Suppressor macrophage (primary cell): ENCODE data around the gene PPIP5K1.

Source experiments
- DNase-seq, 4 experiments: peaks; one replicate each; pipeline ENCODE4 v3.0.0-alpha.2; 2020 to 2022

The PPIP5K1 gene

GRCh38 chr15:43517354-43518196 lies 72.4 kb downstream of the PPIP5K1 start, which contains the start of gene MAP1A:
Gene MAP1A (plus strand): TSS chr15:43517608. CDS start chr15:43521474, 3,866 bp downstream.
- DNase-seq, result peak in 1 of 4 experiments; percentile 44

- no peak for DNase-seq
Measured at GRCh38 chr15:43516801-43517353, 73.1 kb downstream of the PPIP5K1 start.

- DNase-seq, result no peak
Measured at GRCh38 chr15:43516185-43516584, 73.8 kb downstream of the PPIP5K1 start.

- no peak for DNase-seq
Measured at GRCh38 chr15:43515741-43516140, 74.3 kb downstream of the PPIP5K1 start.

GRCh38 chr15:43514241-43515057 lies 75.6 kb downstream of the PPIP5K1 start:
- DNase-seq, result no peak

GRCh38 chr15:43513550-43513949 lies 76.5 kb downstream of the PPIP5K1 start:
- DNase-seq, result no peak

GRCh38 chr15:43511012-43511885 lies 78.8 kb downstream of the PPIP5K1 start:
- no peak for DNase-seq

GRCh38 chr15:43510200-43511011 lies 79.6 kb downstream of the PPIP5K1 start:
- DNase-seq, result peak; percentile 98 to 99 (median 99)

- no peak for DNase-seq
Measured at GRCh38 chr15:43509660-43510199, 80.3 kb downstream of the PPIP5K1 start.

- DNase-seq, result peak in 3 of 4 experiments; percentile 31 to 54 (median 34)
Measured at GRCh38 chr15:43508991-43509659, 80.9 kb downstream of the PPIP5K1 start.

- DNase-seq, result no peak
Measured at GRCh38 chr15:43508421-43508820, 81.6 kb downstream of the PPIP5K1 start.

- no peak for DNase-seq
Measured at GRCh38 chr15:43505738-43506137, 84.3 kb downstream of the PPIP5K1 start.

- DNase-seq, result no peak
Measured at GRCh38 chr15:43499635-43500034, 90.4 kb downstream of the PPIP5K1 start.

- no peak for DNase-seq
Measured at GRCh38 chr15:43498990-43499389, 91.0 kb downstream of the PPIP5K1 start.

- no peak for DNase-seq
Measured at GRCh38 chr15:43493703-43494472, 96.1 kb downstream of the PPIP5K1 start.

GRCh38 chr15:43492673-43493601 lies 97.1 kb downstream of the PPIP5K1 start, which contains the start of gene TP53BP1:
Gene TP53BP1 (minus strand): TSS chr15:43493156. CDS start chr15:43493043, 113 bp downstream.
- DNase-seq, result peak; percentile 95 to 97 (median 97)

GRCh38 chr15:43492266-43492665 lies 97.7 kb downstream of the PPIP5K1 start:
- no peak for DNase-seq

- DNase-seq, result no peak
Measured at GRCh38 chr15:43489191-43489590, 100.8 kb downstream of the PPIP5K1 start.
